ENCODE data around the gene ZDHHC1. TPM values are rescaled to one million over a fixed set of nuclear protein-coding genes. Genes with fewer than 3 reads are reported as not detected.

ZDHHC1 gene
- total RNA-seq, 1 donor from 2014 or later: 7.8 TPM

DNA sequence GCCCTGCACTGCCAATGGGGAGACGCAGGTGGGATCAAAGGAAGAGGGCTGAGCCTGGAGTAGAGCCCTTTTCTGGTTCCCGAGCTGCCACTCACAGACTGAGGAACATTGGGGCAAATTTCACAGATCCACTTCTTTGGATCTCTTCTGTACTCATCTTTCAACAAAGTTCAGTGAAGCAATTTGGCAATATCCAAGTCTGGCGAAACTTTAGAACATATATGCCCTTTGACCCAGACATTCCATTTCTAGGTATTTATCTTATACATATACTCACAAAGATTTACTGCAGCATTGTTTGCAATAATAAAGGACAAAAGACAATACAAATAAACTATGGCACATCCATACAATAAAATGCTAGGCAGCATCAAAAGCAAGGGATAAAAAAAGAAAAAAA, 4.9 kb downstream of the ZDHHC1 start:
- no peak for DNase-seq (ENCODE audit: low read depth, low spot score)

DNA sequence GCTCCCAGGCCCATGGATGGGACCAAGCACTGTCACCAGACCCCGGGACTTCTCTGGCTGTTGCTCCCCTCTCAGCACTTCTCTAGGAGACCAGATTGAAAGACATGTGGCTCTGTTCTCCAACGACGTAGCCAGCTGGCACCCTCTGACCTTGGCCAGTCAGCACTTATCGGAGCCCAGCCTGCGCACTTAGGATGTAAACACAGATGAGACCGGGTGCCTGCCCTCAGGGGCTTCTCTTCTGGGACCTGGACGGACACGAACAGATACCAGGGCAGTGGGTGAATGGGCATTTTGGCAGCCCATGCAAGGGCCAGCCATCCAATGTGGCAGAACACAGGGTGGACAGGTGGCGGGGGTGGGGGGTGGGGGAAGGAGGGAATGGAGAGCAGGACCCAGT, 6.6 kb downstream of the ZDHHC1 start:
- no peak for DNase-seq (ENCODE audit: low read depth, low spot score)

DNA sequence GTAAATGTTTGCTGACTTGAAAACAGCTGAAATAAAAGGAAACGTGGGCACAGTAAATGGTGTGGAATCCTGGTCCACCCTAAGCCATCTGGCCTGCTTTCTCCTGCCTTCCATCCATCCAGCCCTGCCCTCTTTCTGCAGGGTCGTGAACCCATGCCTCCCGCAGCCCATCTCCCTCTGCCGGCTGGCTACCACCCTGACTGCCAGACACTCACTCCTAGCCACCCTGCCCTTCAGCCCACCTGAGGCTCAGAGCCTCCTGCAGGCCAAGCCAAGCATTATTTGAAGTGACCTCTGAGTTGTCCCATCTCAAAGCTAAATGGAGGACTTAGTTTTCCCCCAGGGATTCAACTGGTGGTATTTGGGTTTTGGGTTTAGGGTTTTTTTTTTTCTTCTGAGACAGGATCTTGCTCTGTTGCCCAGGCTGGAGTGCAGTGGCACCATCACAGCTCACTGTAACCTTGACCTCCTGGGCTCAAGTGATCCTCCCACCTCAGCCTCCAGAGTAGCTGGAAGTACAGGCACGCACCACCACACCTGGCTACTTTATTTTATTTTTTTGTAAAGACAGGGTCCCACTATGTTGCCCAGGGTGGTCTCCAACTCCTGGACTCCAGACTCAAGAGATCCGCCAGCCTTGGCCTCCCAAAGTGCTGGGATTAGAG, 8.4 kb downstream of the ZDHHC1 start:
- DNase-seq (ENCODE audit: low read depth, low spot score): no peak

DNA sequence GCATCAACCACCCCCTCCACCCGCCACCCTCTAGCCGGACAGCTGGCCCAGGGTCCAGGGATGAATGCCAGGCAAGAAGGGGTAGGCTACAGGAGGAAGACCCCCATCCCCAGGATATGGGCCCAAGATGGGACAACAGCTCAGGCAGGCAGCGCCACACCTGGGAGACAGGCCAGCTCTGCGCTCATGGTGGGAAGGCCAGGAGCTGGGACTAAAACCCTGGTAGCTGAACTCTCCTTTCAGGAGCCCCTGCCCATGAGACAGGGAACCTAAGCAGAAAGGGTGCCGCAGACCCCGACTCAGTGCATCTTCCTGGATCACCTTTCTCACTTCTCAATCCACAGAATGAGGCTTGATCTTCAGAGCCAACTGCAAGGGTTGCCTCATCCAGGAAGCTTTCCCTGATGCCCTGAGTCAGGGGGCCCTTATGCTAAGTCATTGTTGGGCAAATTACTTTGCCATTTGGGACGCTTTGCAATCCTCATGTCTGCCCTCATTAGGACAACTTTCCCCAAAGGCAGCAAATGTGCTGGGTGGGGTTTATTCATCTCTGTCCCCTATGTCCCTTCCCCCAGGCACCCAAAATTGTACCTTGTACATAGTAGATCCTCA, 9.0 kb downstream of the ZDHHC1 start:
- DNase-seq (ENCODE audit: low read depth, low spot score): no peak

DNA sequence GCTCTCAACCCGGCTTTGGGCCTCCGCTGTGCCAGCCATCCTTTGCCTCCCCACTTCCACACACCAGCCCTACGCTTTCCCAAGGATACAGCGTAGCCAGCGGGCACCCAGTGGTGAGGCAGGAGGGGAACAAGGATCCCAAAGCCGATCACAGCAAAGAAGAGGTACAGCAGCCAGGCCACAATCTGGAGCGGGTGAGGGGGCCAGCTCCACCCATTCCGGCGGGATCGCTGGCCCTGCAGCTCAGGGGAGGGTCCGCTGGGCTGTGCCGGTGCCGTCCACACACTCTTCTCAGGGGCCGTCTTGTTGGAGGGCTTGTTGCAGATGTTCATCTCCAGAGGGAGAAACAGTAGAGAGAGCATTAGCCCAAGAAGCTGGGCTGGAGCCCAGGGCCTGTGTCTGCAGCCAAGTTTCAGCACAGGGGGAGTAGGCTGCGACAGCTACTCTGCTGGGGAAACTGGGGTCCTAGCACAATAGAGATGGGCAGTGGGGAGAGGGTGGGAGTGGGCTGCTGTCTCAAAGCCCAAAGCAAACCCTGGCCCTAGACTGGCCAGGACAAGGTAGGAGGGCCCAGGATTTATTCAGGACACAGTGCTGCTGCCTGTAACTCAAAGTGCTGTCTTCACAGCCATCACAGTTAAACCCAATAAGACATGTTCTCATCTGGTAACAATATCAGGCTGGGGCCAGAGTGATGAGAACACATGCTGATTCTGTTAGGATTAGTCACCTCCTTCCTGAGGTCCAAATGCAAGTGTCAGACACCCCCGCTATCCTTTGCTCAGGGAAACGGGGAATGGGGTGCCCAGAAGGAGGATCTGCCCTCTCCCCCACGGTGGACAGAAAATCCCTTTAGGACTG, 9.9 kb downstream of the ZDHHC1 start:
- no peak for DNase-seq (ENCODE audit: low read depth, low spot score)

DNA sequence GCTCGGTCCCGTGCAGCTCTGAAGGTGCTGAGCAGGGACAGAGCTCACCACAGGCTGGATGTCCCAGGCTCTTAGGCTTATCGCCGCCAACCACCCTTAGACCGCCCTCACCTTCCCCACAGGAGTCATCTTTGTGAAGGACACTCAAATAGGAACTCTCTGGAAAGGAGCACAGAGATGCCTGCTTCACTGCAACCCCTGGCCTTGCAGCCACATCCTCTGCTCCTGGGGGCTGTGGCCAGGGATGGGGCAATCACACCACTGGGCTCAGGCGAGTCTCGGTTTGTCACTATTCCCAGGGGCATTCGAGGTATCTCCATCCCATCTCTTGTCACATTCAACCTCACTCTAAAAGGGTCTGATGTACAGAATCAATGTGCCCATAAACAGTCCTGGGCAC, 10.9 kb downstream of the ZDHHC1 start:
- no peak for DNase-seq (ENCODE audit: low read depth, low spot score)

DNA sequence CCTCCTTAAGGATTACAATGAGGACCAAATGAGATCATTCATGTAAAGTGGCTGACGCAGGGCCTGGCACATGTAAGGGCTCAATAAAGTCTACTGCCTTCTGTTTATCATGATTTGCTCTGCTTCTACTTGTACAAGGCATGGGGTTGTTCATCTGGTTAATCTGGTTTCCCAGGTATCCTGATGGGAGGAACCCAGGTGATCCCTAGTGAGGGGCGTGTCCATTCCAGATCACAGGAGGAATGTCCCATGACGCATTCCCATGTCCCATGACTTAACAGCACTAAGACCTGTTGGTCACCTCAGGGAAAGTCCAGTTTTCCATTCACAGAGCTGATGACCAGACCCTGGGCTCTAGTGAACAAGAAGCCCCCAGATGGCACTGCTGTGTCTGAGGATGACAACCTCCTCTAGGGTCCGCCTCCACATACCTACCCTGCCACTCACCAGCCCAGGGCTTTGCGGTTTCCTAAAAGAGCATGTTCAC, 11.5 kb downstream of the ZDHHC1 start:
- DNase-seq (ENCODE audit: low read depth, low spot score): no peak

DNA sequence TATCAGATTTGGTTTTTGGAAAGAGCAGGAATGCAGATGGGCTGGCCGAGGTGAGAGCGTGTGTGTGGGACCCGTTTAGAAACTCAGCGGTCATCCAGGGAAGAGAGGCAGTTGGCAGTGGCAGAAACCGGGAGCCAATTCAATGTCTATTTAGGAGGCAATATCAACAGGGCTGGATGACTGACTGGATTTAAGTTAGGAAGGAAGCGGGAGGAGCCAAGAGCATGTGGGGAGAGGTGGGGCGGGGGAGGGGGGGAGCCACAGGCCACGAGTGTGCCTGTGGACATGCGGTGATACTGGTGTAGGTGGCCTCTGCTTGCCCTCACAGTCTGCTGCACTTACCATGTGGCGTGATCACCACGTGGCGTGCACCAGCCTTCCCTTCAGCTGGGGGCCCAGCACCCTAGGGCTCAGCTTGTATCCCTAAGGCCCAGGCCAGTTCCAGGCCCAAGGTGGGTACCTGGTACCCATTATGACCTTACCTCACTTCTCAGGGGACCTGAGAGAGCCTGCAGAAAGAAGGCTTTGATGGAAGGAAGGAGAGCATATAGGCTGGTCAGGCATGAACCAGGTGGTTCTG, 12.2 kb downstream of the ZDHHC1 start:
- no peak for DNase-seq (ENCODE audit: low read depth, low spot score)

DNA sequence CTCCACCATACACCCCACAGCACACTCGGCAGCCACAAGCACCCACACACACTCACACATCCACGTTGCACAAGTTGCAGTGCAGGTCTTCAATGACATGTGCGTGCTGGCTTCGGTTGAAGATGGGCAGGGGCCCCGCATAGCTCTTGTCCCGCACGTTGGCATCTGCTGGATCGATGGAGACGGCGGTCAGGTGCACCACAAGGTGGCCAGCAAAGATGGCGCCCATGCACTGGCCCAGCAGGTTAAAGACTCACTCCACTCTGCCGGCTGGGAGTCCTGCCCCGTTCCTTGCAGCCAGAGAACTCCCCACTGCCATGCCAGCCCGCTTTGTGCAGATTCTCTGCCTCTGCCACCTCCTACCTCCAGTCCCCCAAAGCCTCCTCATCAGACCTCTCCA, 15.4 kb downstream of the ZDHHC1 start:
- DNase-seq (ENCODE audit: low read depth, low spot score): no peak

DNA sequence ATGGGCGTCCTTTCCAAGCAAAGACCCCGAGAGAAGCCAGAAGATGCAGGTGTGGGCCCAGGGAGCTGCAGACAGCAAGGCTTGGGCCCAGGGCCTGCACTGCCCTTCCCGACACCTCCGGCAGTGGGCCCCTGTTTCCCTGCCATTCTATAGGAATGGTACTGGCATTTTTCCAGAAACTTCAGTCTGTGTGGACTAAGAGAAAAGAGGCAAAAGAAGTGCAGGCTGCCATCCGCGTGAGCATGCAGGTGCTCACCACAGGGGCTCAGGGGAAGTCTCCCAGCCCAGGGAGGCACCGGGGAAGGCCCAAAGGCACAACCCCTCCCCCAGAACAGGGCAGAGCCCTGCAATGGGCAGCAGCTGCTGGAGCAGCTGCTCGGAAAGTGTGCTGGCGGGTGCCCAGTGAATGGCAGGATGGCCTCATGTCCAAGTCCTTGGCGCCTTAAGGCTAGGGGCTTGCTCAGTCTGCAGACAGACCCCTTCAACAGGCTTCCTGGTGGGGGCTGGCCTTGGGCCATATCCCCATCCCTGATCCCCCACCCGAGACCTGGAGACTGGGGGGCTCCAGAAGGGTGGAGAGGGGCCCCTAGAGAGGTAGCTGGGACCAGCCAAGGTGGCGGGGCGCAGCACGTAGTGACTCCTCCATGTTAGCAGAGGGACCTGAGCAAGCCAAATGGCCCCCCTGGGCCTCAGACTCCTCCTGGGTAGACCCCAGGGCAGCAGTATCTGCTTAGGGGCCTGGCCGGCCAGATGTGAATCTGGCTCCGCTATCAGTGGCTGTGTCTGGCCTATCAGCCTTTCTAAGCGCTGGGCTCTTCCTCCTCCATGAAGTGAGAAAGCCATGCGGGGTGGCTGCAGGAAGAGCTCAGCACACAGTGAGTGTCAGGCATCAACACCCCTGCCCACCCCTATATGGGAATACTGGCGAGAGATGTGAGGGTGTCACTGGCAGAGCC, 16.2 kb downstream of the ZDHHC1 start:
- no peak for DNase-seq (ENCODE audit: low read depth, low spot score)

DNA sequence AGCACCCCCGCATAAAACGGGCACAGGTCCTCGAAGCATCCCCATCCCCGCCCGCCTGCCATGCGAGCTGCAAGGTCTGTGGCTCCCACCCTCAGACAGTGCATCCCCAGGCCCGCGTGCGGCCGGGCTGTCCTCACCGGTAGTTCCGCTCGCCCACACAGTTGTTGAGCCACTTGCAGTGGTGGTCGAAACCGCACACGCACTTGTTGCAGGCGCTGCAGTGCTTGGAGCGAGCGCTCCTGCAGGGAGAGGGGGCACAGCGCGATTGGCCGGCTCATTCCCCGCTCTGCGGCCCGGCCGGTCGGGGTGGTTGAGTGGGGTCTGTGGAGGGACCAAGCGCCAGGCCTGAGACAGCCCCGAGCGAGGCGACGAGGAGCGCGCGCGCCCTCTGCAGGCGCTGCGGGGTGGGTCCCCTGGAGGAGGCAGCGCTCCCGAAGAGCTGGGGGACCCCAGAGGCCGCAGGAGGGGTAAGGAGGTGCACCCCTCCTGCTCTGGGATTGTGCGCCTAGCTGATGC, 17.0 kb downstream of the ZDHHC1 start:
- DNase-seq (ENCODE audit: low read depth, low spot score): no peak

DNA sequence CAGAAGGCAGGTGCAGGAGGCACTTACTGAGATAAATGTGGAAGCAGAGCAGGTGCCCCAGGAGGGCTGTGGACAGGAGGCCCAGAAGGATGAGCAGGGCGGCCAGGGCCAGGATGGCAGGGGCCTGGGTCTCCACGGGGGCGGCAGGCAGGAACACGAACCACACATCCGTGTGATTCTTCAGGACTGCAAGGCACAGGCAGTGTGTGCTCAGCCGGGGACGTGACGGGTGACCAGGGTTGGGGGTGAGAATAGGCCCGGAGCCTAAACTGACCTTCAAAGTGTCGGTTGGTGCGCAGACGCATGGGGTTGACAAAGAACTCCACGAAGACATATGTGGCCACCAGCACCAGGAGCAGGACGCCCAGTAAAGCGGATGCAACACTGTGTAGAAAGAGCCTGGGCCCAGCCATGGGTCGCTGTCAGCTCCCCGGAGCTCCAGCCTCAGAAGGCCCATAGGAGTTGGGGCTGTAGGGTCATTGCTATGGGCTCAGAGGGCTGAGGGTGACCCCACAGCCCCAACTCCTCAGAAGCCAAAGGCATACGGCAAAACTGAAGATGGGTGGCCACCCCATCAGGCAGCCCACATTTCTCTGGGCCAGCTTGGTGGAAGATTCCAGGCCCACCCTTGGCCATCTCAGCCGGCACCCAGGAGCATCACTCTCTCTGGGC, 17.6 kb downstream of the ZDHHC1 start:
- DNase-seq (ENCODE audit: low read depth, low spot score): no peak

DNA sequence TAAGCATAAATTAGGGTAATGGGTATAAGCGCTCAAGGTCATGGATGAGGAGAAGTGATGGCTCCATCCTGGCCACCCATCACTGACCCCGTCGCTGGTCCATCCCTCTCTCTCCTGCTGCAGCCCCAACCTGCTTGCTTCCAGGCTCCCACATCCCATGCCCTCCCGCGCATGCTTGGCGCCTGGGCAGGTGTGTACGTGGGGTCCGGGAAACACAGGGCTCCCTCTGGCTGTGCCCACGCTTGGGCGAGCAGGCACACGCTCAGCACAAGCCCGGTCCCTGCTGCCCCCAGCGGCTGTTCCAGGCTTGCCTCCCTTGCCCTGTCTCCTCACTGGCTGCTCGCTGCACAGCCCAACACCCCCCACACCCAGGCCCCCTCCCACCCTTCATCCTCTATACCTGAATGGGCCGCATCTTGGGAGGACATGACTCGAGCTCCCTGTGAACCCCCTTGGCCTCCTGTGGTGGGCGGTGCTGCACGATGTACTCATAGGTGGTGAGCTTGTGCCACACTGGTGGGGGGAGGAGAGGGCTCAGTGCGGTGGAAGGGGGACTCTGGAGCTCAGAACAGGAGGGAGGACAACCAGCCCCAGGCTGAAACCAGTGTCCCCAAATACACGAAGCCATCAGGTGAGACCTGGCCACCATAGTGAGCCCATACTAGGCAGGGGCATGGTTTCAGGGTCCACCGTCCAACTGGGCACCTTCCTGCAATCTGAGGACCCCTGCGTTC, 18.3 kb downstream of the ZDHHC1 start:
- DNase-seq (ENCODE audit: low read depth, low spot score): no peak

DNA sequence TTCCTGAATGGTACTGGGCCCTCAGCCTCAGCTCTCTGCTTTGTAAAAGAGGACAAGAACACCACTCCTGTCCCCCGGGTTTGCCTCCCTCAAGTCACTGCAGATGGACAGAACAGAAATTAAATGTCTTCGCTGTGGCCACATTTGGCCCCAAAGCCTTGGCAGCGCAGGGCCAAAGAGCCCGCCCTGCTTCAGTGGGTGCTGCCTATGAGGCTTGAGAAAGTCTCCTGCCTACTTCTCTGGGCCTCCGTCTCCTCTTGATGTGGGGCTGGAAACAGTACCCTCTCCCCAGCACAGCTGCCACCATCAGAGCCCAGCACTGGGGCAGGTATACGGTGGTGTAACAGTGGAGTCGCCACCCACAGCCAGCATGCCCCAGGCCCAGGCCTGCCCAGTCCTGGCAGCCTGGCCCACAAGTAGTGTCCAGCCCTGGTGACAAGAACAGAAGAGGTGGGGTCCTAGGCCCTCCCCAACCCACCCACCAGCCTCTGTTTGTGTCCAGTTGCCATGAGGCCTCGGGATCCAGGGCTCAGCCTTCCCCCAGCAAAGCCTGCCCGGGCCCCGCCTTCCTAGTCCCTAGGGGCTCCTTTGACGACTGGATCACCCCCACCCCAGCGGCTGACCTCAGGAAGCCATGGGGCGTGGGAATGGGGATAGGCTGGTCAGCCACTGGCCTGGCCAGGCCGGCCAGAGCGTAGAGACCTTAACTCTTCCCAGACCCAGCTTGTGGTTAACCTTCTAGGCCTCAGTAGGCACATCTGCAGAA, 19.1 kb downstream of the ZDHHC1 start:
- no peak for DNase-seq (ENCODE audit: low read depth, low spot score)

DNA sequence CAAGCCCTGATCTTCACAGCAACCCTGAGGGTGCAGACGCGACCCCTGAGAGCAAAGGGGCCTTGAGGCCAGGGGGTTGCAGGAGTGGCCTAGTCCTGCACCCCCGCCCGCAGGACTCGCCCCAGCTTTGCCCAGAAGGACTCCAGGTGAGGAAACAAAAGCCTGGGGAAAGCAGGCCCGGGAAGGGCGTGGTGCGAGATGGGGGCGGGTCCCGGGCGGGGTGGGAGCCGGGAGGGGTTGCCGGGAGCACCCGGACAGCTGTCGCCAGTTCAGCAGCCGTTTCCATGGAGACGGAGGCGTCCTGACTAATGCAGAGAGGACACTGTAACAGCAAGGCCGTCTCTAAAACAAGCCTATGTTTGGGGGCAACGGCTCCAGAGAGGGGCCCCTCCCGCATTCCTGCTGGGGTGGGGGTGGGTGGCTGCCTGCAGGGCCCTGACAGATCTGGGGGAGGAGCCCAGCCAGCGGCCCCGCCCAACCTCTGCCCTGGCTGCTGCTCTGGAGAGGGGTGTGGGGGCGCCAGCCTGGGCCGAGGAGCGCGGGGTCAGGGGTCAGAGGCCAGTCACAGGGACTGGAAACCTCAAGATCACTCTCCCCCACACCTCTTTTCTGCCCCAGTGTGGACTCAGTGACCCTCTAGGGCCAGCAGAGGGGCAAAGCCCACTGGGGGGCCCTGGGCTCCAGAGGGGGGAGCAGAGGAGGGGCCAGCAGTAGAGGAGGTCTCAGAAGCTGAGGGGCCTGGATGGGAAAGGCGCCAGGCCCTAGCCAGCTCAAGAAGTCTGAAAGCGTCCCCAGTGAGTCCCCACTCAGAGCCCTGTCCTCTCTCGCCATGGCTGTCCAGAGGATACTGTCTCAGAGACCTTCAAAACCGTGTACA, 19.9 kb downstream of the ZDHHC1 start:
- DNase-seq (ENCODE audit: low read depth, low spot score): no peak

DNA sequence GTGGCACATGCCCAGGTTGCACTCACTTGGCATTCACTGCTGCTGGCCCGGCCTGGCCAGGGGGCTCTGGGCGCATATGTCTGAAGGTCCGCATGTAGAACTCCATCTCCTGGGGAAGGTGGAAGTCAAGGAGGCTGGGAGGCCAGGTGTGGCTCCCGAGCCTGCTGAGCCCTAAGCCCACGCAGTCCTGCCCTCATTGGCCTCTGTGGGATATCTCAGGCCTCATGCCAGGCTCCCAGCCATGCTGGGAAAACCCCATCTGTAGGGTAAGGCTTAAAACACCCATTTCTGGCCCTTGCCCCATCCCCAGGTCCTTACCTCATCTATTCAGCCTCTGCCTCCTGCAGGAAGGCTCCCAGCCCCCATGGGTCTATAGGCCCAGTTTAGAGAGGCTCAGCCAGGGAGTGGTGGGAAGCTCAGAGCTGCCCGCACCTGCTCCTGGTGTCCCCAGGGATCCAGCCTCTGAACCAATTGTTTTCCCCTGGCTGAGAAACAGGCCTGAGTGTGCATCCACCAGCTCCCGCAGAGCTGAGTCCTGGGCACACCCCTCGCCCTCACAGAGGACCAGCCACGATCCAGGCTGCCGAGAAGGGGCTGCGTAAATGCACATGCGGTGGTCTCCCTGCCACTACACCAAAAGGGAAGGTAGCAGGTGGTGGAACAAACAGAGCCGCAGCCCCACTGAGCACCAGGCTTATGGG, 20.7 kb downstream of the ZDHHC1 start:
- no peak for DNase-seq (ENCODE audit: low read depth, low spot score)

DNA sequence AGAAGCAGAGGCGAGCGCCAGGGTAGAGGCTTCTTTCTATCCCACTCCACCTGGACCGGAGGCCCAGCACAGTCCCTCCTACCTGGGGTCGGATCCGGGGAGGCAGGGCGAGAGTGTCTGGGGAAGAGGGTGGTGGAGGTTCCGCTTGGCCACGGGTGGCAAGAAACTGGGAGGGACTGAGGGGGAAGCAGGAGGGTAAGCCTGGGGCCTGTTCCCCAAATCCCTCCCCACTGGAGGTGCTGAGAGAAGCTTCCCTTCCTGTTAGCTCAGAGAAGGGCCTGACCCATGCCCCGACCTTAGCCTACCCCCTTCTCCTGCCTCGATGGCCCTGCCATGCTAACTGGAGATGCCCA, 21.2 kb downstream of the ZDHHC1 start:
- no peak for DNase-seq (ENCODE audit: low read depth, low spot score)
